GM21526 (cell line): ENCODE results near the gene P2RY14.

Experiments
- ATAC-seq: cut with Tn5 transposase; IDR thresholded peaks from one replicate; pipeline ENCODE4 v1.9.1; 2021; ENCODE audit warnings: moderate library complexity; ENCODE audit not compliant: unreplicated experiment, low FRiP score

The P2RY14 gene

GRCh38 chr3:151196434-151196833 is 81.9 kb downstream of the P2RY14 start:
- no peak for ATAC-seq

GRCh38 chr3:151195826-151196225 is 82.5 kb downstream of the P2RY14 start:
- no peak for ATAC-seq

- no peak for ATAC-seq
These were observed 85.8 kb downstream of the P2RY14 start for GRCh38 chr3:151192545-151192944.

GRCh38 chr3:151191095-151191494 is 87.2 kb downstream of the P2RY14 start:
- no peak for ATAC-seq

GRCh38 chr3:151183265-151183671 is 95.1 kb downstream of the P2RY14 start:
- no peak for ATAC-seq

GRCh38 chr3:151182349-151183079 is 95.8 kb downstream of the P2RY14 start:
- no peak for ATAC-seq

GRCh38 chr3:151178208-151178845 is 100.0 kb downstream of the P2RY14 start:
- ATAC-seq = no peak

- no peak for ATAC-seq
These were observed 102.4 kb downstream of the P2RY14 start for GRCh38 chr3:151175952-151176351.

GRCh38 chr3:151174351-151174750 is 104.0 kb downstream of the P2RY14 start:
- no peak for ATAC-seq

GRCh38 chr3:151171145-151171757 is 107.1 kb downstream of the P2RY14 start:
- peak; percentile 52 for ATAC-seq

- ATAC-seq = peak; percentile 34
These were observed 108.2 kb downstream of the P2RY14 start for GRCh38 chr3:151169948-151170679.

GRCh38 chr3:151169262-151169947 is 108.9 kb downstream of the P2RY14 start:
- ATAC-seq = peak; percentile 58

GRCh38 chr3:151168269-151169094 is 109.9 kb downstream of the P2RY14 start:
- peak; percentile 49 for ATAC-seq

- ATAC-seq = no peak
These were observed 112.2 kb downstream of the P2RY14 start for GRCh38 chr3:151166161-151166560.

- ATAC-seq = no peak
These were observed 113.1 kb downstream of the P2RY14 start for GRCh38 chr3:151165226-151165625.
